B cell (primary cell): ENCODE data around the gene IL5RA. TPM values are rescaled to one million over a fixed set of nuclear protein-coding genes. Genes with fewer than 3 reads are reported as not detected.

Experiments
- ATAC-seq: fragments of 200-7000 bp; cut with Tn5 transposase; one replicate; pipeline ENCODE4 v1.10.0; 2021; ENCODE audit warnings: low read depth, mild to moderate bottlenecking, moderate number of reproducible peaks, moderate library complexity
- CTCF ChIA-PET: fragments of 350-600 bp; sonication (Branson Sonifier 250); formaldehyde crosslinking; loops from one replicate; lab custom pipeline; 2021; ENCODE audit warnings: antibody characterized with exemption, inconsistent platforms; lab: Charles Lee
- POLR2A ChIA-PET: fragments of 350-600 bp; sonication (Branson Sonifier 250); formaldehyde crosslinking; loops from one replicate; lab custom pipeline; 2021; ENCODE audit warnings: antibody characterized with exemption; lab: Charles Lee
- DNase-seq: peaks from one replicate; pipeline ENCODE4 v3.0.0; 2013
- H2AFZ ChIP-seq: 2 replicates; pipeline ENCODE4 v1.6.1; 2012; ENCODE audit warnings: mild to moderate bottlenecking, low read depth, low read length; ENCODE audit not compliant: insufficient read depth, poor library complexity, severe bottlenecking
- H3K27ac ChIP-seq, 2 donors: 1 replicate in 1 of 2; 2 replicates in 1 of 2; pipeline ENCODE4 v1.5.1; 2012 to 2013; ENCODE audit warnings: low read length in 2 of 2, mild to moderate bottlenecking in 2 of 2, moderate library complexity in 1 of 2
- H3K27me3 ChIP-seq, 4 experiments: fragments of 200-600 bp in 1 of 4; sonication (generic) in 1 of 4; replicated peaks in 1 of 4; 1 replicate in 2 of 4; 2 replicates in 2 of 4; pipeline versions ENCODE4 v1.6.1 to v1.7.0; 2013 to 2016; ENCODE audit warnings: low read length in 3 of 4, mild to moderate bottlenecking in 2 of 4, mixed read lengths in 1 of 4, moderate library complexity in 1 of 4; ENCODE audit not compliant: insufficient read depth in 4 of 4, control insufficient read depth in 3 of 4; ENCODE audit errors: control extremely low read depth in 1 of 4
- H3K36me3 ChIP-seq, 2 experiments: replicated peaks in 1 of 2; 1 replicate in 1 of 2; 2 replicates in 1 of 2; pipeline versions ENCODE4 v1.6.1 to v1.7.1; 2013; ENCODE audit warnings: low read length in 1 of 2; ENCODE audit not compliant: insufficient read depth in 2 of 2, control insufficient read depth in 1 of 2; ENCODE audit errors: control extremely low read depth in 1 of 2, extremely low read depth in 1 of 2
- H3K4me1 ChIP-seq, 2 donors: fragments of 200-600 bp in 1 of 2; sonication (generic) in 1 of 2; 1 replicate in 1 of 2; 2 replicates in 1 of 2; pipeline versions ENCODE4 v1.5.1 to v1.6.1; 2013 to 2017; ENCODE audit warnings: low read length in 2 of 2; ENCODE audit not compliant: control insufficient read depth in 2 of 2, insufficient read depth in 2 of 2
- H3K4me2 ChIP-seq: replicated peaks from 2 replicates; pipeline ENCODE3; 2012; ENCODE audit warnings: mild to moderate bottlenecking, low read depth, low read length; ENCODE audit not compliant: poor library complexity, severe bottlenecking
- H3K4me3 ChIP-seq, 5 experiments: fragments of 200-600 bp in 1 of 5; sonication (generic) in 1 of 5; 1 replicate in 3 of 5; 2 replicates in 2 of 5; pipeline versions ENCODE4 v1.5.1 to v1.7.0; 2011 to 2016; ENCODE audit warnings: low read length in 4 of 5, mild to moderate bottlenecking in 4 of 5, low read depth in 2 of 5, control low read depth in 1 of 5, moderate library complexity in 1 of 5; ENCODE audit not compliant: insufficient read depth in 1 of 5; ENCODE audit errors: control extremely low read depth in 1 of 5, extremely low read depth in 1 of 5
- H3K79me2 ChIP-seq: fragments of 200-600 bp; sonication (generic); one replicate; pipeline ENCODE4 v1.6.0; 2016; ENCODE audit warnings: low read length; ENCODE audit not compliant: control insufficient read depth, insufficient read depth
- H3K9ac ChIP-seq: fragments of 200-600 bp; sonication (generic); 2 replicates; pipeline ENCODE4 v1.6.1; 2017; ENCODE audit warnings: mild to moderate bottlenecking, low read length, moderate library complexity
- H3K9me3 ChIP-seq, 3 donors: one replicate each; pipeline versions ENCODE4 v1.6.1 to v1.7.1; 2013; ENCODE audit warnings: low read length in 2 of 3; ENCODE audit not compliant: control insufficient read depth in 2 of 3, insufficient read depth in 1 of 3; ENCODE audit errors: control extremely low read depth in 1 of 3
- H4K20me1 ChIP-seq: 2 replicates; pipeline ENCODE4 v1.6.0; 2012; ENCODE audit warnings: mild to moderate bottlenecking, low read length; ENCODE audit not compliant: insufficient read depth, control insufficient read depth, poor library complexity, severe bottlenecking
- H3K27ac Mint-ChIP-seq: one replicate; pipeline ENCODE4 v1.8.0; 2021; ENCODE audit warnings: mixed read lengths
- H3K27me3 Mint-ChIP-seq: one replicate; pipeline ENCODE4 v1.8.0; 2021; ENCODE audit warnings: mixed read lengths
- H3K4me1 Mint-ChIP-seq: one replicate; pipeline ENCODE4 v1.8.0; 2021; ENCODE audit warnings: mixed read lengths
- H3K4me3 Mint-ChIP-seq: one replicate; pipeline ENCODE4 v1.8.0; 2021; ENCODE audit warnings: mixed read lengths
- H3K9me3 Mint-ChIP-seq: one replicate; pipeline ENCODE4 v1.8.0; 2022; ENCODE audit warnings: mixed read lengths; ENCODE audit not compliant: insufficient read depth
- CTCF ChIP-seq: fragments of 200-600 bp; IDR thresholded peaks from one replicate; pipeline ENCODE4 v1.8.0; 2022; ENCODE audit warnings: antibody characterized with exemption, mild to moderate bottlenecking
- EZH2 ChIP-seq: IDR thresholded peaks from 2 replicates; pipeline ENCODE4 v1.6.1; 2012; ENCODE audit warnings: borderline replicate concordance, low read depth, mild to moderate bottlenecking, moderate library complexity, low read length; ENCODE audit not compliant: insufficient read depth, poor library complexity, severe bottlenecking
- WGBS: methylation state at CpG from one replicate; pipeline ENCODE4 v1.1.5; 2013; ENCODE audit warnings: missing lambda C conversion rate; ENCODE audit not compliant: insufficient coverage; 5-methylcytosine and 5-hydroxymethylcytosine counted together
- intact Hi-C: fragments of 100-400 bp; cut with micrococcal nuclease; formaldehyde crosslinking; loops from one replicate; pipeline ENCODE4 v1.10.0; 2022
- polyA plus RNA-seq: library from polyadenylated mRNA; depleted of rRNA; stranded (reverse); fragments of >200 nt; gene quantifications from 2 replicates; pipeline ENCODE4 v1.2.3, GENCODE V29; 2012
- total RNA-seq, 2 donors: library from RNA; stranded (reverse); fragments of 120-200 nt in 1 of 2; gene quantifications; 1 replicate in 1 of 2; 2 replicates in 1 of 2; pipeline versions ENCODE4 v1.2.3 to v1.2.4, GENCODE V29; 2013 to 2022

Gene IL5RA
- total and polyA plus RNA-seq, 2 donors (not counting 1 experiment from before 2014, with no cell fraction given): 1.0 to 2.6 TPM

GRCh38 chr3:3071136-3071535 lies 39.0 kb downstream of the IL5RA start:
- Histone ChIP-seq H3K9ac (no peak overlapping the region), H3K36me3 (no peaks in the 10 kb centered on the region), H3K79me2 (no peaks in the 10 kb centered on the region), H3K27me3 (peaks cover 0 to 6% (median 0%) of the 10 kb centered on the region in 4 experiments), H2AFZ (no peak overlapping the region), H3K4me3 (no peak overlapping the region), H4K20me1 (no peaks in the 10 kb centered on the region), H3K27ac (no peak overlapping the region), H3K4me1 (no peaks in the 10 kb centered on the region), H3K9me3 (no peaks in the 10 kb centered on the region), H3K4me2 (no peak overlapping the region)
- Mint-ChIP-seq H3K9me3 (no peaks in the 10 kb centered on the region), H3K27ac (no peak overlapping the region), H3K4me3 (no peak overlapping the region), H3K4me1 (peaks cover 5% of the 10 kb centered on the region), H3K27me3 (peaks cover 5% of the 10 kb centered on the region)
- no peak for TF ChIP-seq CTCF
- no peak for TF ChIP-seq EZH2
- ATAC-seq (no peak), DNase-seq (no peak)
- ChIA-PET POLR2A (no interaction called here), CTCF (no interaction called here)
- WGBS: 100% methylated on average over 3 of the region's 5 CpGs
- intact Hi-C loops: no loop called here

- H3K4me2 ChIP-seq: no peak overlapping the region
- intact Hi-C loops: no loop called here
- Mint-ChIP-seq H3K4me3 (no peak overlapping the region), H3K9me3 (no peaks in the 10 kb centered on the region), H3K4me1 (peaks cover 10% of the 10 kb centered on the region), H3K27ac (no peak overlapping the region), H3K27me3 (peaks cover 5% of the 10 kb centered on the region)
- H3K9ac ChIP-seq: no peak overlapping the region
- TF ChIP-seq EZH2: no peak
- no peak for TF ChIP-seq CTCF
- ChIA-PET POLR2A (no interaction called here), CTCF (no interaction called here)
- no peak overlapping the region for H3K27ac ChIP-seq
- H3K4me3 ChIP-seq: no peak overlapping the region
- no peak for ATAC-seq
- H4K20me1 ChIP-seq: no peaks in the 10 kb centered on the region
- H3K9me3 ChIP-seq: no peaks in the 10 kb centered on the region
- no peaks in the 10 kb centered on the region for H3K36me3 ChIP-seq
- H3K79me2 ChIP-seq: no peaks in the 10 kb centered on the region
- no peaks in the 10 kb centered on the region for H3K4me1 ChIP-seq
- 93% methylated on average over 4 of the region's 5 CpGs for WGBS
- H2AFZ ChIP-seq: no peak overlapping the region
- DNase-seq: no peak
- H3K27me3 ChIP-seq: peaks cover 0 to 6% (median 0%) of the 10 kb centered on the region in 4 experiments
Observed at GRCh38 chr3:3069723-3070122, 40.5 kb downstream of the IL5RA start.
